PC-3 (cell line): ENCODE data around the gene TANC1. TPM values are rescaled to one million over a fixed set of nuclear protein-coding genes. Genes with fewer than 3 reads are reported as not detected.

Experiments used
- ATAC-seq: fragments of 200-7000 bp; cut with Tn5 transposase; 2 replicates; pipeline ENCODE4 v1.9.1; 2020; ENCODE audit warnings: mild to moderate bottlenecking, moderate library complexity
- BruUV-seq: library from RNA; stranded (reverse); fragments of 400-500 nt; replicated peaks from 2 replicates; lab custom pipeline; 2021; lab: Mats Ljungman, UMichigan
- CTCF ChIA-PET: fragments of 300-600 bp; sonication (Branson Sonifier 250); formaldehyde crosslinking; loops from one replicate; lab custom pipeline; 2022; ENCODE audit warnings: antibody characterized with exemption; lab: Charles Lee
- POLR2A ChIA-PET: fragments of 300-600 bp; sonication (Branson Sonifier 250); formaldehyde crosslinking; loops from one replicate; lab custom pipeline; 2022; ENCODE audit warnings: antibody characterized with exemption; ENCODE audit not compliant: unreplicated experiment; lab: Charles Lee
- DNase-seq: peaks from one replicate; pipeline ENCODE4 v3.0.0-alpha.2; 2015
- H2AFZ ChIP-seq: fragments of 300-600 bp; sonication (generic); 2 replicates; pipeline ENCODE4 v1.6.0; 2016; ENCODE audit warnings: antibody characterized with exemption, low read length
- H3F3A ChIP-seq: fragments of 300-600 bp; sonication (generic); one replicate; pipeline ENCODE4 v1.6.0; 2017; ENCODE audit warnings: antibody characterized with exemption, low read length, control low read depth, mild to moderate bottlenecking; ENCODE audit not compliant: unreplicated experiment
- H3K27ac ChIP-seq: fragments of 300-600 bp; sonication (generic); 2 replicates; pipeline ENCODE4 v1.5.1; 2016; ENCODE audit warnings: mild to moderate bottlenecking, low read length
- H3K27me3 ChIP-seq: fragments of 300-600 bp; sonication (generic); 2 replicates; pipeline ENCODE4 v1.6.1; 2016; ENCODE audit warnings: low read length, mixed read lengths
- H3K36me3 ChIP-seq: fragments of 300-600 bp; sonication (generic); 2 replicates; pipeline ENCODE4 v1.6.1; 2016; ENCODE audit warnings: low read depth, mixed run types, low read length, mixed read lengths
- H3K4me1 ChIP-seq: fragments of 300-600 bp; sonication (generic); 2 replicates; pipeline ENCODE4 v1.5.1; 2016; ENCODE audit warnings: low read length; ENCODE audit not compliant: insufficient read depth
- H3K4me2 ChIP-seq: fragments of 300-600 bp; sonication (generic); 2 replicates; pipeline ENCODE4 v1.6.0; 2016; ENCODE audit warnings: low read length
- H3K4me3 ChIP-seq: fragments of 300-600 bp; sonication (generic); 2 replicates; pipeline ENCODE4 v1.5.1; 2016; ENCODE audit warnings: mild to moderate bottlenecking, low read length, mixed read lengths
- H3K79me2 ChIP-seq: fragments of 300-600 bp; sonication (generic); 2 replicates; pipeline ENCODE4 v1.6.1; 2017; ENCODE audit warnings: low read length, mixed read lengths
- H3K9ac ChIP-seq: fragments of 300-600 bp; sonication (generic); 2 replicates; pipeline ENCODE4 v1.6.0; 2016; ENCODE audit warnings: mild to moderate bottlenecking, low read length
- H3K9me2 ChIP-seq: fragments of 300-600 bp; sonication (generic); replicated peaks from 2 replicates; pipeline ENCODE4 v1.6.1; 2016; ENCODE audit warnings: mixed run types, low read length, mixed read lengths
- H3K9me3 ChIP-seq: fragments of 300-600 bp; sonication (generic); 2 replicates; pipeline ENCODE4 v1.6.1; 2016; ENCODE audit warnings: low read length, mixed read lengths
- H4K20me1 ChIP-seq: fragments of 300-600 bp; sonication (generic); 2 replicates; pipeline ENCODE4 v1.6.1; 2016; ENCODE audit warnings: low read length, mixed read lengths
- EZH2 ChIP-seq: fragments of 300-600 bp; sonication (generic); IDR thresholded peaks from one replicate; pipeline ENCODE4 v1.6.1; 2017; ENCODE audit warnings: antibody characterized with exemption, mild to moderate bottlenecking, low read length; ENCODE audit not compliant: unreplicated experiment
- EZH2phosphoT487 ChIP-seq: fragments of 300-600 bp; sonication (generic); IDR thresholded peaks from 2 replicates; pipeline ENCODE4 v1.6.1; 2018; ENCODE audit warnings: mild to moderate bottlenecking, antibody characterized with exemption, low read length, borderline replicate concordance
- intact Hi-C: fragments of 100-400 bp; cut with micrococcal nuclease; formaldehyde crosslinking; loops from 2 replicates; pipeline ENCODE4 v1.9.0; 2023
- total RNA-seq: library from RNA; depleted of rRNA; stranded (reverse); fragments of >200 nt; gene quantifications from 2 replicates; pipeline ENCODE4 v1.2.3, GENCODE V29; 2014
- TF ChIP-seq, protein P1 (sequence below): fragments of 300-600 bp; sonication (generic); conservative IDR thresholded peaks from 2 replicates; pipeline ENCODE4 v1.5.1; 2017; ENCODE audit warnings: antibody characterized with exemption, low read depth, mild to moderate bottlenecking, low read length

The TANC1 gene
- total RNA-seq, 1 experiment from 2014 or later: 17.6 TPM

DNA sequence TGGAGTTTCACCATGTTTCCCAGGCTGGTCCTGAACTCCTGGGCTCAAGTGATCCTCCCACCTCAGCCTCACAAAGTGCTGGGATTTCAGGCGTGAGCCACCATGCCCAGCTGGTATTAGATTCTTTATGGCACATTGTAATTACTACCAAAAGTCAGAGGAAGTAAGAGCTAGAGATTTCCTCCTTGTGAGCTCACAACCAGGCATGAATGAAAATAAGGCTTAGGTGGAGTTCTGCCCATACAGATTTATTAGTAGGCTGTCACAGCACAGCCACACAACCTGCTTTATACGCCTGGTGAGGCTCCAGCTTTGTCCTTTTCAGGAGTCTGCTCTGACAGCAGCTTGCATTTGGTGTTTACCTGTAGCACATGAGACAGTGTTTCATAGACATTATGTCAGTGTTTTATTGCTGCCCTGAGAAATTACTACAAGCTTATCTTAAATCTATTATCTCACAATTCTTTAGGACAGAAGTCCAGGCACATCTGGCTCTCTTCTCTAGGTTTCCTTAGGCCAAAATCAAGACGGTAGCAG lies 156.6 kb downstream of the TANC1 start:
- Histone ChIP-seq H3K4me1 (peaks cover 39% of the 10 kb centered on the region), H3K4me2 (peak overlapping the region; percentile 60), H3K9ac (peak overlapping the region; percentile 66), H3K36me3 (0 out of 2 replicates have a peak, but pooled peaks cover 4% of the 10 kb centered on the region), H3K4me3 (peak overlapping the region; percentile 17; the same call in 1 of the 2 replicates), H3K9me2 (no peaks in the 10 kb centered on the region), H3K79me2 (peaks cover 15% of the 10 kb centered on the region), H3F3A (no peaks in the 10 kb centered on the region), H3K27me3 (no peaks in the 10 kb centered on the region), H3K9me3 (no peaks in the 10 kb centered on the region), H3K27ac (peak overlapping the region; percentile 95), H2AFZ (peak overlapping the region; percentile 49), H4K20me1 (no peaks in the 10 kb centered on the region)
- ChIA-PET CTCF (interaction anchor here (0.6 to 1.8 kb wide), 2 partner anchors 30 to 89 kb away, joined by 3 to 9 read pairs; no protein-coding TSS in a partner anchor), POLR2A (interaction anchor here (0.5 to 0.7 kb wide), 2 partner anchors 101 to 1905 kb away, joined by 4 to 8 read pairs; no protein-coding TSS in a partner anchor)
- BruUV-seq: no TSS peak
- ATAC-seq (peak; percentile 48), DNase-seq (peak; percentile 42)
- TF ChIP-seq EZH2phosphoT487 (no peak), EZH2 (no peak)
- TF ChIP-seq, protein P1, sequence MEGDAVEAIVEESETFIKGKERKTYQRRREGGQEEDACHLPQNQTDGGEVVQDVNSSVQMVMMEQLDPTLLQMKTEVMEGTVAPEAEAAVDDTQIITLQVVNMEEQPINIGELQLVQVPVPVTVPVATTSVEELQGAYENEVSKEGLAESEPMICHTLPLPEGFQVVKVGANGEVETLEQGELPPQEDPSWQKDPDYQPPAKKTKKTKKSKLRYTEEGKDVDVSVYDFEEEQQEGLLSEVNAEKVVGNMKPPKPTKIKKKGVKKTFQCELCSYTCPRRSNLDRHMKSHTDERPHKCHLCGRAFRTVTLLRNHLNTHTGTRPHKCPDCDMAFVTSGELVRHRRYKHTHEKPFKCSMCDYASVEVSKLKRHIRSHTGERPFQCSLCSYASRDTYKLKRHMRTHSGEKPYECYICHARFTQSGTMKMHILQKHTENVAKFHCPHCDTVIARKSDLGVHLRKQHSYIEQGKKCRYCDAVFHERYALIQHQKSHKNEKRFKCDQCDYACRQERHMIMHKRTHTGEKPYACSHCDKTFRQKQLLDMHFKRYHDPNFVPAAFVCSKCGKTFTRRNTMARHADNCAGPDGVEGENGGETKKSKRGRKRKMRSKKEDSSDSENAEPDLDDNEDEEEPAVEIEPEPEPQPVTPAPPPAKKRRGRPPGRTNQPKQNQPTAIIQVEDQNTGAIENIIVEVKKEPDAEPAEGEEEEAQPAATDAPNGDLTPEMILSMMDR: no peak
- intact Hi-C loops: loop anchor here (5.0 kb wide), 1 partner anchor 47 kb away; no protein-coding TSS in a partner anchor

GRCh38 chr2:159125858-159126257 lies 157.4 kb downstream of the TANC1 start:
- ATAC-seq: no peak
- intact Hi-C loops: no loop called here

More at GRCh38 chr2:159125858-159126257, 157.4 kb downstream of the TANC1 start:
- H3K4me2 ChIP-seq: no peak overlapping the region
- ChIA-PET POLR2A (interaction anchor here (0.7 kb wide), 1 partner anchor 301 kb away, joined by 8 read pairs; no protein-coding TSS in a partner anchor), CTCF (no interaction called here)
- no peaks in the 10 kb centered on the region for H3K9me3 ChIP-seq
- 0 out of 2 replicates have a peak, but pooled peaks cover 4% of the 10 kb centered on the region for H3K36me3 ChIP-seq
- peaks cover 15% of the 10 kb centered on the region for H3K79me2 ChIP-seq
- H3K4me3 ChIP-seq: no peak overlapping the region
- H3K9me2 ChIP-seq: no peaks in the 10 kb centered on the region
- no peaks in the 10 kb centered on the region for H3K27me3 ChIP-seq
- TF ChIP-seq EZH2 (no peak), EZH2phosphoT487 (no peak)
- TF ChIP-seq, protein P1: no peak
- H3K9ac ChIP-seq: no peak overlapping the region
- H3K27ac ChIP-seq: no peak overlapping the region
- peaks cover 39% of the 10 kb centered on the region for H3K4me1 ChIP-seq
- H2AFZ ChIP-seq: no peak overlapping the region
- BruUV-seq: no TSS peak
- DNase-seq: no peak
- H3F3A ChIP-seq: no peaks in the 10 kb centered on the region
- H4K20me1 ChIP-seq: no peaks in the 10 kb centered on the region
